K562 (cell line): ENCODE data around the gene LTBP1.

Source experiments
- CC2D1A ChIP-seq: fragments of 450-650 bp; IDR thresholded peaks from 2 replicates; pipeline ENCODE4 v1.6.1; 2017; ENCODE audit warnings: mild to moderate bottlenecking
- CTCF ChIP-seq, 3 experiments: IDR thresholded peaks in 2 of 3; conservative IDR thresholded peaks in 1 of 3; 2 replicates each; pipeline ENCODE4 v1.5.1; 2011 to 2012; ENCODE audit warnings: low read length in 3 of 3, mild to moderate bottlenecking in 3 of 3, control low read depth in 2 of 3, improper control_type of control experiment in 1 of 3, inconsistent platforms in 1 of 3, low read depth in 1 of 3, mixed read lengths in 1 of 3, moderate library complexity in 1 of 3; ENCODE audit not compliant: insufficient read depth in 2 of 3
- E2F3 ChIP-seq: fragments of 250-450 bp; sonication (Bioruptor Pico); IDR thresholded peaks from 2 replicates; pipeline ENCODE4 v1.4.0; 2020; ENCODE audit warnings: mild to moderate bottlenecking
- ELK1 ChIP-seq: sonication (generic); formaldehyde crosslinking; IDR thresholded peaks from 2 replicates; pipeline ENCODE4 v1.8.1; 2022; ENCODE audit warnings: missing genetic modification reagents
- JUN ChIP-seq, 2 experiments: sonication (generic) in 1 of 2; formaldehyde crosslinking in 1 of 2; IDR thresholded peaks; 2 replicates each; pipeline versions ENCODE4 v1.6.1 to v1.8.0; 2012 to 2022; ENCODE audit warnings: borderline replicate concordance in 2 of 2, mild to moderate bottlenecking in 2 of 2, improper control_type of control experiment in 1 of 2, low read depth in 1 of 2, low read length in 1 of 2, missing genetic modification reagents in 1 of 2
- MYC ChIP-seq, 2 experiments: fragments of 250-450 bp in 1 of 2; sonication (Bioruptor Pico) in 1 of 2; IDR thresholded peaks; 2 replicates each; pipeline versions ENCODE4 v1.5.1 to v1.6.1; 2012 to 2021; ENCODE audit warnings: low read depth in 2 of 2, borderline replicate concordance in 1 of 2, improper control_type of control experiment in 1 of 2, low read length in 1 of 2, mild to moderate bottlenecking in 1 of 2, moderate library complexity in 1 of 2
- PCBP1 ChIP-seq: fragments of 200-400 bp; formaldehyde crosslinking; IDR thresholded peaks from 2 replicates; pipeline ENCODE4 v1.6.1; 2018; ENCODE audit warnings: mild to moderate bottlenecking, low read depth, low read length; ENCODE audit not compliant: poor library complexity, severe bottlenecking
- POLR2A ChIP-seq: fragments of 450-650 bp; conservative IDR thresholded peaks from 2 replicates; pipeline ENCODE4 v1.6.1; 2016
- POLR2AphosphoS5 ChIP-seq: IDR thresholded peaks from 2 replicates; pipeline ENCODE4 v1.6.1; 2011; ENCODE audit warnings: mild to moderate bottlenecking, low read depth, low read length, moderate library complexity; ENCODE audit not compliant: control insufficient read depth, insufficient read depth
- RAD21 ChIP-seq, 2 experiments: fragments of 250-450 bp in 1 of 2; fragments of 450-650 bp in 1 of 2; sonication (Bioruptor Pico) in 1 of 2; formaldehyde crosslinking in 1 of 2; IDR thresholded peaks in 1 of 2; conservative IDR thresholded peaks in 1 of 2; 2 replicates each; pipeline versions ENCODE4 v1.4.0 to v1.8.0; 2020 to 2022; ENCODE audit warnings: mild to moderate bottlenecking in 2 of 2, moderate library complexity in 1 of 2
- SMAD1 ChIP-seq: fragments of 150-350 bp; IDR thresholded peaks from 2 replicates; pipeline ENCODE4 v1.6.1; 2014; ENCODE audit warnings: low read length, low read depth; ENCODE audit not compliant: partially characterized antibody
- SMARCA4 ChIP-seq: fragments of 450-650 bp; IDR thresholded peaks from 2 replicates; pipeline ENCODE4 v1.6.1; 2016
- YY1 ChIP-seq, 3 experiments: IDR thresholded peaks; 2 replicates each; pipeline ENCODE4 v1.6.1; 2011; ENCODE audit warnings: low read length in 2 of 3, mild to moderate bottlenecking in 2 of 3, moderate library complexity in 2 of 3, borderline replicate concordance in 1 of 3, control low read depth in 1 of 3, low read depth in 1 of 3; ENCODE audit not compliant: insufficient read depth in 3 of 3, insufficient replicate concordance in 2 of 3, control insufficient read depth in 1 of 3, insufficient read length in 1 of 3; ENCODE audit errors: extremely low read depth in 1 of 3

- TF ChIP-seq E2F3 (no peak), POLR2AphosphoS5 (no peak), CC2D1A (no peak), CTCF (IDR thresholded peaks at IDR 0.05 in 2 of 3, conservative IDR thresholded peaks at IDR 0.05 in 1 of 3; ENCODE audit: insufficient read depth in 2 of 3, low read depth in 1 of 3, low read length in 3 of 3) (no peak), PCBP1 (no peak), RAD21 (CRISPR knock-in tag; conservative IDR thresholded peaks at IDR 0.05 in 1 of 2, IDR thresholded peaks at IDR 0.05 in 1 of 2) (no peak), MYC (IDR thresholded peaks at IDR 0.05; ENCODE audit: low read depth, low read length) (no peak), MYC (CRISPR knock-in tag; IDR thresholded peaks at IDR 0.05; ENCODE audit: borderline replicate concordance, low read depth) (no peak), SMARCA4 (no peak), SMAD1 (no peak), YY1 (IDR thresholded peaks at IDR 0.05; ENCODE audit: borderline replicate concordance in 1 of 3, control insufficient read depth in 1 of 3, extremely low read depth in 1 of 3, insufficient read depth in 3 of 3, insufficient read length in 1 of 3, insufficient replicate concordance in 2 of 3, low read depth in 1 of 3, low read length in 2 of 3) (no peak), JUN (IDR thresholded peaks at IDR 0.05; ENCODE audit: borderline replicate concordance, low read depth, low read length) (no peak), JUN (CRISPR knock-in tag; IDR thresholded peaks at IDR 0.05; ENCODE audit: borderline replicate concordance) (no peak), ELK1 (no peak), POLR2A (no peak)
Measured at GRCh38 chr2:33288011-33288410, 341.3 kb downstream of the LTBP1 start.
